ENCODE results near the gene ACBD3.

The ACBD3 gene

GRCh38 chr1:226111883-226112261 is 74.7 kb downstream of the ACBD3 start:
- DNase-seq (ENCODE audit: low read depth in 2 of 2) = no peak

DNA sequence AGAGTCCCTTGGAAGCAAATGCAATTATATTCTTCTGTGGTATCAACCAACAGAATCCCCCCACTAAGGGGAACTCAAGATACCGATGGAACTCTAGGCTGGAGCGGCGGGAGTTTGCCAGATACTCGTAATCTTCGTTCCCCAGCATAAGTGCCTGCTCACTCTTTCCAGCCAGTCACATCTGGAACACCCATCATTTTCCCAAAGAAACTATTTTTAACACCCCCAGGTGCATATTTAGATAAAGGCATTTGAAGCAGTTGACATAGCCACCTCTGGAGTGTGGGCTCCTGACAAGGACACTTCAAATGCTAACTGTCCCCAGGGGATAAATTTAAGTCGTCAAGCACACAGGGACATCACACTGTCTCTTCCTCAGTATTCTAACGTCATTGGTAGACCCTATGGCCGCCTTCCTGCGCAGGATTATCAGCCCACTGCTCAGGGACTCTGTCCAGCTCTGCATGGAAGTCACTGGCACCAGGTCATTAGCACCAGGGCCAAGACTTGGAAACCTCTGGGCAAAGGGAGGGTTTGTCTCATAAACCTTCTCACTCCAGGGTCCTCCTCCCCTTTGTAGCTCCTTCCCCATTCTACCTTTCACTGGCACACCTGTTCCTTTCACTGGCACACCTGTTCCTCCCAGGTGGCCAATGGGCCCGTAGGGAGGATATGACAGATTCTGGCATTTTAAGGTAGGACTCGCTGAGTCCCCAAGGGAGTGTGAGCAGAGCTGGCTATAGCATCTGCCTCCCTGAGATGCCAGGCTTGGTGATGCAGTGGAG is 75.3 kb downstream of the ACBD3 start:
- no peak for DNase-seq (ENCODE audit: low read depth in 2 of 2)

GRCh38 chr1:226110249-226111097 is 76.1 kb downstream of the ACBD3 start:
- DNase-seq (ENCODE audit: low read depth in 2 of 2) = no peak

DNA sequence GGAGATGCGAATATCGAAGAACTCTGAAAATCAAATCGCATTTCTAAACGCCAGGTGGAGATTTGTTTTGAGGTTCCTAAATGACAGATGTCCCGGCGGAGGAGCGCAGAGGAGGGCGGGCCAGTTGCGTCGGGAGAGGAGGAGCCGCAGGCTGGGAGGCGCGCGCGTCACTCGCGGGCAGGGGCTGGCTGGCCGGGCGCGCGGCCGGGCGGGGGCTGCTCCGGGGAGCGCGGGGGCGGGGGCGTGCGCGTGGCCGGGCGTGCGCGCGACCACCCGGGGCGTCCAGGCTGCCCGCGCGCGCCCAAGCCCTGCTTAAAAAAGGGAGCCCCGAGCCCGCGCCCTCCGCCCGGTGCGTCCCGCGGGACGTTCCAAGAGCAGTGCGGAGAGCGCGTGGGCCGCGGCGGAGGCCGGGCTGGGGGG is 76.7 kb downstream of the ACBD3 start:
- peak; percentile 49 to 56 for DNase-seq (ENCODE audit: low read depth in 2 of 2)

GRCh38 chr1:226108935-226109828 is 77.4 kb downstream of the ACBD3 start:
- no peak for DNase-seq (ENCODE audit: low read depth in 2 of 2)

DNA sequence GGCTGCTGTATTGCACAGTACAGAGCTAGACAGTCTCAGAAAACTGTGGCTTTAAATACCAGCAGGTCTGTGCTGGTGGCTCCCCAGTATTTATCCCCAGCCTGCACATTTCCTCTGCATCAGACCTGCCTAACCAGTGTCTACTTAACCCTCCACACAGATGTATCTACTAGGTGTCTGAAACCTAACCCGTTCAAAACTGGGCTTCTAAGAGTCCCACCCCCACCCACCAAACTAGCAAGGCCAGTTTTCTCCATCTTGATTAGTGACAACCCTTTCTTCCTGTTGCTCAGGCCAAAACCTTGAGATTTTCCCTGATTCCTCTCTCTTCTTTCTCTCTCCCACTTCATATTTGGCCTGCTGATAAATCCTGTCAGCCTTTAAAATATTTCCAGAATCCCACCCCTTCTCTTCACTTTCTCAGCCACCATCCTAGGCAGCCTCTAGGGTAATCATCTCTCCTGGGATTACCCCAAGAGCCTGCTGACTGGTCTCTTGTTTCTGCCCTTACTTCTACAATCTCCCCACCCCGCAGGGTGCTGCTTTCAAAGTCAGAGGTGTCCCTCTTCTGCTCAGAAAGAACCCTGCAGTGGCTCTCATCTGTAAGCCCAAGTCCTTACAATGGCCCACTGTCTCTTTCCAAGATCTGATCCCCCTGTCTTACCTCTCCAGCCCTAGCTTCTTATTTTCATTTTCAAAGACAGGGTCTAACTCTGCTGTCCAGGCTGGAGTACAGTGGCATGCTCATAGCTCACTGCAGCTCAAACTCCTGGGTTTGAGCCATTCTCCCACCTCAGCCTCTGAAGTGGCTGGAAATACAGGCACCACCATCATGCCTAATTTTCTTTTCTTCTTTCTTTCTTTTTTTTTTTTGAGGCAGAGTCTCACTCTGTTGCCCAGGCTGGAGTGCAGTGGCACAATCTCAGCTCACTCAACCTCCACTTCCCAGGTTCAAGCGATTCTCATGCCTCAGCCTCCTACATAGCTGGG is 78.8 kb downstream of the ACBD3 start:
- DNase-seq (ENCODE audit: low read depth in 2 of 2) = no peak

DNA sequence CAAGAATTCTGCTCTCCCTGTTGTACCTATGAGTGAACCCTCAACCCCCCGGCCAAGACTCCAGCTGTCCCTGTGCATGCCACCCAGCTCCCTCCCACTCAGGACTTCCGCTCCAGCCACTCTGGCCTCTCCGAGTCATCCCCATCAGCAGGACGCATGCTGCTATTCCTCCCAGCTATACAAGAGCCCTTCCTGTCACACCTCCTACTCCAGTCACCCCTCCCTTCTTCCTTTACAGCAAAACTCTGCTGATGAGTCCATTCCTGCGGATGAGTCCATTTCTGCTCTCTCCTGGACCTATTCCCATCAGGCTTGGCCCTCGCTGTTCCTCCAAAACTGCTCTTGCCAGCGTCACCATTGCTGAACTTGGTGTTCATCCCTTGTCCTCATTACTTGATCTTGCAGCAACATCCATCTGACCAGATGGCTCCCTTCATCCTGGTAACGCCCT is 81.8 kb downstream of the ACBD3 start:
- no peak for DNase-seq (ENCODE audit: low read depth in 2 of 2)

DNA sequence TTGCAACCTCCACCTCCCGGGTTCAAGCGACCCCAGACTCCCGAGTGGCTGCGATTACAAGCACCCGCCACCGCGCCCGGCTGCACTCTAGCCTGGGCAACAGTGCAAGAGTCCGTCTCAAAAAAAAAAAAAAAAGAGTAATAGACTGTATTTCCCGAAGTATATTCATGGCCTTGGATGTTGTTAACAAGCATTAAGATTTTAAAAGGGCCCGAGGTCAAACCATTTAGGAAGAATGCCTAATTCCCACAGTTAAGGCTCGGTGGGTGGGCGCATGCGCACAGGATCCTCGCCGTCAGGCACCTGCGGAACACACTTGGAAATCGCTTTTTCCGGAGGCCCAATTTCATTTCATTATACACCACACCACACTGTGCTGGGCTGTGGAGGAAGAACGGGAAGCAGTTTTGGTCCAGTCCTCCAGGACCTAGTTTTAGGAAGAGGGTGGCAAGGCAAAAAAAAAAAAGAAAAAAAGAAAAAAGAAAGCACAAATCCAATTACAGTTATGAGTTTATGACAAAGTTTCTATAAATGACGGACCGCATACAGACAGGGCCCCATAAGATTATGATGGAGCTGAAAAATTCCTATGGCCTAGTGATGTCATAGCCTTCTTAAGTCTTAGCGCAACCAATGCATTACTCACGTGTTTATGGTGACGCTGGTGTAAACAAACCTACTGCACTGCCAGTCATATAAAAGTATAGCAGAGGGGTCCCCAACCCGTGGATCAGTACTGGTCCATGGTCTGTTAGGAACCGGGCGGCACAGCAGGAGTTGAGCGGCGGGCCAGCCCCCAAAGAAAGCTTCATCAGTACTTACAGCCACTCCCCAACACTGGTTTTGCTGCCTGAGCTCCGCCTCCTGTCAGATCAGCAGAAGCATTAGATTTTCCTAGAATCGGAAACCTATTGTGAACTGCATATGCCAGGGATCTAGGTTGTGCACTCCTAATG is 85.8 kb downstream of the ACBD3 start:
- no peak for DNase-seq (ENCODE audit: low read depth in 2 of 2)

- DNase-seq (ENCODE audit: low read depth in 2 of 2) = no peak
Observed at GRCh38 chr1:226098870-226099835, 87.4 kb downstream of the ACBD3 start.

GRCh38 chr1:226097866-226098625 is 88.5 kb downstream of the ACBD3 start:
- peak; percentile 54 to 61 for DNase-seq (ENCODE audit: low read depth in 2 of 2)

- DNase-seq (ENCODE audit: low read depth in 2 of 2) = no peak
Observed at GRCh38 chr1:226095286-226095685, 91.3 kb downstream of the ACBD3 start.

Data from fibroblast of skin of left quadriceps (primary cell).